Measurements from ENCODE around the gene NELFB. TPM values are rescaled to one million over a fixed set of nuclear protein-coding genes. Genes with fewer than 3 reads are reported as not detected.

Gene NELFB
- total RNA-seq, 1 experiment from 2014 or later = 71.7 TPM

- no peak overlapping the region for H3K9ac ChIP-seq (ENCODE audit: extremely low read depth, insufficient read length, low read length)
- H4K91ac ChIP-seq (ENCODE audit: insufficient read length, low read depth, low read length) = no peak overlapping the region
- H3K14ac ChIP-seq (ENCODE audit: insufficient read depth, low read length) = no peak overlapping the region
- H3K18ac ChIP-seq (ENCODE audit: insufficient read length, low read depth, low read length) = no peak overlapping the region
- no peak overlapping the region for H2BK5ac ChIP-seq (ENCODE audit: insufficient read length, low read length)
- no peak overlapping the region for H2BK120ac ChIP-seq (ENCODE audit: low read depth, low read length, poor library complexity, severe bottlenecking)
- no peaks in the 10 kb centered on the region for H3K9me3 ChIP-seq (ENCODE audit: control insufficient read depth, low read depth, low read length)
- no peak overlapping the region for H3K56ac ChIP-seq (ENCODE audit: insufficient read length, low read depth, low read length)
- Mint-ChIP-seq H3K36me3 (ENCODE audit: insufficient read depth in 1 of 3, low read depth in 3 of 3) (peaks cover 0 to 4% (median 3%) of the 10 kb centered on the region in 3 experiments; a peak in 3 of 7 replicates), H3K9me3 (peaks cover 3 to 7% of the 10 kb centered on the region in 2 experiments), H3K27ac (peak overlapping the region in 1 of 3 experiments; percentile 84; a peak in 1 of 7 replicates), H3K4me1 (peaks cover 24 to 33% of the 10 kb centered on the region in 2 experiments), H3K4me3 (peak overlapping the region; percentile 37 to 69; a peak in 4 of 5 replicates), H3K27me3 (ENCODE audit: low read depth) (peaks cover 42% of the 10 kb centered on the region)
- DNase-seq = peak; percentile 70
- no peak overlapping the region for H3K27ac ChIP-seq (ENCODE audit: insufficient read length, low read depth, low read length)
- no peak overlapping the region for H3K4me2 ChIP-seq (ENCODE audit: insufficient read depth, insufficient read length, low read length)
- no peak for TF ChIP-seq CTCF (conservative IDR thresholded peaks at IDR 0.05)
- peaks cover 3% of the 10 kb centered on the region; the same call in 1 of the 2 replicates for H3K4me1 ChIP-seq (ENCODE audit: insufficient read depth, low read length)
- H4K5ac ChIP-seq (ENCODE audit: insufficient read length, low read depth, low read length) = no peak overlapping the region
- H2BK20ac ChIP-seq (ENCODE audit: low read depth, low read length, poor library complexity, severe bottlenecking) = no peak overlapping the region
- H4K20me1 ChIP-seq (ENCODE audit: control insufficient read depth, insufficient read depth, insufficient read length) = no peaks in the 10 kb centered on the region
- H2AK5ac ChIP-seq (ENCODE audit: insufficient read length, low read length) = no peak overlapping the region
- H2BK15ac ChIP-seq (ENCODE audit: low read depth, low read length) = no peak overlapping the region
- no peak overlapping the region for H3K23ac ChIP-seq (ENCODE audit: insufficient read length, low read depth, low read length)
- H4K8ac ChIP-seq (replicated peaks; ENCODE audit: insufficient read length, low read depth, low read length) = no peak overlapping the region
- H2AFZ ChIP-seq (ENCODE audit: low read length) = no peak overlapping the region
- H3K4ac ChIP-seq (ENCODE audit: low read depth, low read length) = no peak overlapping the region
- no CpG with 5 or more reads among the region's 11 CpGs for WGBS (ENCODE audit: extremely low coverage, insufficient read length, low lambda C conversion rate)
- H2BK12ac ChIP-seq (ENCODE audit: insufficient read length, low read depth, low read length) = no peak overlapping the region
- H3K79me2 ChIP-seq (ENCODE audit: insufficient read depth, low read length) = no peaks in the 10 kb centered on the region
- peaks cover 3% of the 10 kb centered on the region for H3K23me2 ChIP-seq (ENCODE audit: insufficient read length, low read depth, low read length, poor library complexity, severe bottlenecking)
- no peak overlapping the region for H3T11ph ChIP-seq (ENCODE audit: low read length)
- H3K79me1 ChIP-seq (ENCODE audit: insufficient read depth, low read depth, low read length, poor library complexity, severe bottlenecking) = no peaks in the 10 kb centered on the region
- H3K27me3 ChIP-seq (ENCODE audit: insufficient read depth, low read length) = peaks cover 5% of the 10 kb centered on the region; the same call in 1 of the 2 replicates
Measured at GRCh38 chr9:137294091-137294680, 39.1 kb downstream of the NELFB start.

All from H9 (cell line).